HG03039 (cell line): ENCODE measurements around the gene CTNNAL1.
"Not testable (repeated sequence)": the region's sequence is repeated elsewhere in the genome, so short reads cannot be mapped to it uniquely, and the experiment has no call there.

Experiments used
- ATAC-seq: cut with Tn5 transposase; IDR thresholded peaks from one replicate; pipeline ENCODE4 v1.9.1; 2021; ENCODE audit warnings: mild to moderate bottlenecking, moderate library complexity; ENCODE audit not compliant: unreplicated experiment

The CTNNAL1 gene

DNA sequence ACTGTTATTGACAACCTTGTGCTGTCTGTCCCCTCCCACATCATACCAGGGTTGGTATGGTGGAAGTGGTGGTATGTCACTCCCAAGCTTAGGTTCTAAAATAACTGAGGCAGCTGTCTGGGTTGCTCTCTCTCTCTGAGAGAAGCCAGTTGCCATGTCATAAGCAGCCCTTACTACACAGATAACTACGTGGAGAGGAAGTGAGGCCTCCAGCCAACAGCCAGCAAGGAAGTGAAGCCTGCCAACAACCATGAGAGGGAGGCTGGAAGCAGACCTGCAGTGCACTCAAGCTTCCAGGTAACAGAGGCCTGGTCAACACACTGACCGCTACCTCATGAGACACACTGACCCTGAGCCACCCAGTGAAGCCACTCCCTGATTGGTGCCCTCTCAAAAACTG is 18.6 kb downstream of the CTNNAL1 start:
- no peak for ATAC-seq

- ATAC-seq: no peak
These were observed 21.8 kb downstream of the CTNNAL1 start for GRCh38 chr9:108991479-108991878.

GRCh38 chr9:108983885-108984284 is 29.4 kb downstream of the CTNNAL1 start:
- no peak for ATAC-seq

DNA sequence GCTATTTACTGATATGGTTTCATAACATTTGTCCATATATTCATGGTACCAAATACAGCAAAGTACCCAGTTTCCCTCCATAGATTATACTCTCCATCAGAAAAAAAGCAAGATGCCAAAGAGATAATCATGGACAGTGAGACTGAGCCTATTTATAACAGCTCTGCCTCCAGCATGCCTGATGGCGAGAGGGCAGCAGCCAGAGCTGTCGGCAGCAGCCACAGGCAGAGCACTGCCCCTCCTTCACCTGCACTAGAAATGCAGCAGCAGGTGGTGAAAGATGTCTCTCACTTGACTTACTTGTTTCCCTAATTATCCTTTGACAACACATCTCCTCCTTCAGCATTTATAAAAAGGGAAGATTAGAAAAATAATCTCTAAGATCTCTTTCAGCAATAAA is 32.4 kb downstream of the CTNNAL1 start:
- no peak for ATAC-seq

GRCh38 chr9:108978205-108978604 is 35.1 kb downstream of the CTNNAL1 start:
- ATAC-seq: no peak

DNA sequence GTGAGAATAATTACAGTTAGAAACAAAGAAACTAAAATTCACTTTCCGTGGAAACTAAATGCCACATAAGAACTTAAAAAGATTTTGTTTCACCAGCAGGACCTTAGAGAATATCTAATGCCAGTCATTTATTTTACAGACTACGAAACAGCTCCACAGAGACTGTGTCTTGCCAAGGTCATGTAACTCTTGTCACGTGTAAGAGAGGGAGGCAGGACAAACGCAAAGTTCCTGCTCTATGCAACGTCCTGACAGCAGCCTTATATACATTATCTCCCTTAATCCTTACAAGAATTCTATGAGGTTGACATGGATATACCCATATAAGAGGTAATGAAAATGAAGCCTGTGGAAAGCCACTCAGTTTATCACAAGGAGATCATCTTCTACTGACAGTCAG is 39.4 kb downstream of the CTNNAL1 start:
- ATAC-seq: no peak

- ATAC-seq: no peak
These were observed 40.6 kb downstream of the CTNNAL1 start for GRCh38 chr9:108972626-108973209.

DNA sequence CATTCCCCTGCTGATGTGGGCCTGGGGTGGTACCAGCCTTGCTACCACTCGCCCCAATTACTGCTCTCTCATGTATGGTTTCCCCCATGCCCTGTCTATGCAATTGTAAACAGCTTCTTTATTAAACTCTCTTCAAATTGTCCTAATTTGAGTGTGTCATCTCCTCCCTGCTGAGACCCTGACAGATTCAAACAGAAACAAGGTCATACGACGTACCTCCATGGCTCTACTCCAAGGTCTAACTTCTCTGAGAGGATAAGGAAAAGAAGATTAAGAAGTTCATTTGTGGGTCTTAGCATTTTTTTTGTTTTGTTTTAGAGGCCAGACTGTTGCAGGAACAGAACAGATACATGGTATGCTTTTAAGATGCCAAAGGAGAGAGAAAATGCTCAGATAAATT is 41.1 kb downstream of the CTNNAL1 start:
- no peak for ATAC-seq

DNA sequence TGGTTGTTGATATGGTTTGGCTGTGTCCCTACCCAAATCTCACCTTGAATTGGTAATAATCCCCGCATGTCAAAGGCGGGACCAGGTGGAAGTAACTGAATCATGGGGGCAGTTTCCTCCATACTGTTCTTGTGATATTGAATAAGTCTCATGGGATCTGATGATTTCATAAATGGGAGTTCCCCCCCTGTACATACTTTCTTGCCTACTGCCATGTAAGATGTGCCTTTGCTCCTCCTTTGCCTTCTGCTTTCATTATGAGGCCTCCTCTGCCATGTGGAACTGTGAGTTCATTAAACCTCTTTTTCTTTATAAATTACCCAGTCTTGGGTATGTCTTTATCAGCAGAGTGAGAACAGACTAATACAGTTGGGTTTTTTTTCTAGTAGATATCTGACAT is 41.9 kb downstream of the CTNNAL1 start:
- ATAC-seq: not testable (repeated sequence)

DNA sequence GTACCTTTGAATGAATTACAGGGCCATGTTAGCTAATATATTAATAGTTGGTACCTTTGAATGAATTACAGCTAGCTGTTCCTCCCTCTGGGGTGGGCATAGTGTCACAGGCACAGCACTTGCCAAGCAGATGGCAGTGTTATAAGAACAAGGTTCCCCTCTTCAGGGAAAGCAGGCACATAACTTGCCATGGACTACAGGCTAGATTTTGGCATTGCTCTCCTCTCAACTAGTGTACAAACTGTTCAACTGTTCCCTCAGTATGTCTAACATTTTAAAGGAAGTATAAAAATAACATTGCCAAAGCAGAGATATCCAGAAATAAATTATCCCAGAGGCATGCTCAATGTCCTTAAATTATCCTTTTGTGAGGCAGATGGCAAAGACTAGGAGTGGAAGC is 45.4 kb downstream of the CTNNAL1 start:
- ATAC-seq: no peak

DNA sequence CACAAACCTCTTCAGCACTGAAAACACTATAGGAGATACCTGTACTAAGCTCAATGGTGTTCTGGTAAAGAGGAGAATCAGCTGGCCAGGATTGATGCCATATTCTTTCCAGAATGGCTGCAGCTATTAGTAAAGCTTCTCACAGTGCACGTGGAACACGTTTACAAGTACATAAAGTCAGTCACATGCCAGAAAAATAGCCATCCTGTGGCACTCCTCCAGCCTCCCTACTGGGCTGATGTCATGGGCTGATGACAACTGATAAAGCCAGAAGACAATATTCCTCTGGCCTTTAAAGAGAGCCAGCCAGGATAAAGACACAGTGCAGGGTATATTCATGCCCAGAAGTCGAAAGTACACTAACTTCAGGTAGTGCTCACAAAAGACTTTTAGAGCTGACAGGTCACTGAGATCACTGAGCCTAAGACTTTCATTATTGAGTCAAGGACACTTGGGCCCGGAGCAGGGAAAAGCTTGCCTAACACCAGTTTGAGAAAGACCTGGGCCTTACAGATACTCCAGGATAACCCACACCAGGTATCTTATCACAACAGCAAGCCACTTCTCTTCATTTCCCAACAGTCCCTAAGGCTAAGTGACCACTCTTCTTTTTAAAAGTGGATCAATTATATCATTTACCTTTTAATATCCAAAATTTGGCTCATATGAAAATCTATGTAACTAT is 49.7 kb downstream of the CTNNAL1 start:
- ATAC-seq: no peak

DNA sequence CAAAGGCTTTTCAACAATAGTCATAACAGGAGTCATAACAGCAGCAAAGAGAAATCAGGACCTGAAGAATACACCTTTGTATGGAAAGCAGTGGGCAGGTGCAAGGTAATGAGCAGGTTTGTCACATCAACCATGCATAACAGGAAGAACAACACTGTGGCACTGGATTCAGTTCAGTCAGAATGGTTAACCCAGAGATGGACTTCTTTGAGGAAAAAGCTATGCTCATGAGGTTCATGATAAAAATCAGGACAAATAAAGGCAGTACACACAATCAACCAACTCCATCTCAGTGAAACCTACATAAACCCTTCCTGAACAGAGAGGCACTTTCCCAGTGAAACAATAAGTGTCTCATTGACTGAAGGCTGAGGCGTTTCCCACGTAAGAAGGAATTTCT is 52.1 kb downstream of the CTNNAL1 start:
- ATAC-seq: no peak

DNA sequence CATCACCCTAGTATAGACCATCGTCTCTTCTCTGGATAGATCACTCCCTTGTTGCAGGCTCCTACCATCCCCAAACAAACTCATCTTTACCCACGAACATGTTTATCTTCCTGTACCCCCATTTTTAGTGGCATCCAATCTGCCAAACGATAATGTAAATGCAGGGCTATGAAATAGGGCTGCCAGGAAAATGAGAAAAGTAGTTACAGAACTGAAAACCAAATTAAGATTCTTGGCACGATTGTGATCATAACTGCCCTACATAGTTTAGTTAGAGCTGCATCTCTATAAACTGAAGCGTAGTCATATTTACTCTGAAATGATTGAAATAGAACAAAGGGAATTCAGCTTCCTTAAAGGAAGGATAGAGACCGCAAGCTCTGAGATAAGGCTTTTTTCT is 53.0 kb downstream of the CTNNAL1 start:
- ATAC-seq: no peak

GRCh38 chr9:108956631-108957026 is 56.7 kb downstream of the CTNNAL1 start:
- ATAC-seq: no peak

- no peak for ATAC-seq
These were observed 57.2 kb downstream of the CTNNAL1 start for GRCh38 chr9:108956022-108956630.

DNA sequence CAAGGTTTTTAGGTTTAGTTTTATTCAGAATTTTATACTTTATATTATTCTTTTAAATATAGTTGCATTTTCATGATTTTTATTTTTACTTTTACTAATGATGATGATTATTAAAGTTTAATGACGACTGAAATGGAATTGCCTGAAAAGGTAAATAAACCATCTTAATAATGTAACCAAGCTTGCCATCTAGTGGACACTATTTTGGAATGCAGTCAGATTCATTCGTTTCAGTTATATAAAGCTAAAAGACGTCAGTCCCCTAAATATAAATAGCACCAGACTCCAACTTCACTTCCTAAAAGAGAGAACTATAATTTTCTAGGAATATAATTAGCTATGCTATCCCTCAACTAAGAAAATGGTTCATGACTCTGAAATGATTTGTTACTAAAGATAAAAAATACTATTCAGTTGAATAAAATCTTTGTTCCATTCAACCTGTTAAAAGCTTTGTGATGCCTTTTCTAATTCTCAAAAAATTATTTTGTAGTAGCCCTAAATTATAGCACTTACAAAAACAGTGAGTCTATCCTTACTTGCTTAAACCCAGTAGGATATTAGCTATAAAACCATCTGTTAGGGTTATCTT is 59.2 kb downstream of the CTNNAL1 start:
- no peak for ATAC-seq

DNA sequence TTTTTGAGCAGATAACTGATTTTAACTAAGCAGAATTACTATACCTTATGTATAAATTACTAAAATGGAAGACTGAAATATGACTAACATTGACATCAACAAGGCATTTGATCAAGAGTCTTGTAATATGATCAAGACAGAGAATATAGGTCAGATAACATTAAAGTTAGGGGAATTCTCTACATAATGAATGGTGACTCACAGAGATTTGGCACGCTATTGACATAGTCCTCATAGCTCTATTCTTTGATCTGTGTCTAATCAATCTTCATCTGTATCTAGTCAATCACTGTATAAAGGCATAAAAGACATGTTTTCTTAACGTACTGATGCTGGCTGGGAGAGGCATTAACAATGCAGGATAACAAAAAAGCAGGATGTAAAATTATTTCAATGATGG is 61.7 kb downstream of the CTNNAL1 start:
- no peak for ATAC-seq

GRCh38 chr9:108950168-108950567 is 63.1 kb downstream of the CTNNAL1 start:
- no peak for ATAC-seq

DNA sequence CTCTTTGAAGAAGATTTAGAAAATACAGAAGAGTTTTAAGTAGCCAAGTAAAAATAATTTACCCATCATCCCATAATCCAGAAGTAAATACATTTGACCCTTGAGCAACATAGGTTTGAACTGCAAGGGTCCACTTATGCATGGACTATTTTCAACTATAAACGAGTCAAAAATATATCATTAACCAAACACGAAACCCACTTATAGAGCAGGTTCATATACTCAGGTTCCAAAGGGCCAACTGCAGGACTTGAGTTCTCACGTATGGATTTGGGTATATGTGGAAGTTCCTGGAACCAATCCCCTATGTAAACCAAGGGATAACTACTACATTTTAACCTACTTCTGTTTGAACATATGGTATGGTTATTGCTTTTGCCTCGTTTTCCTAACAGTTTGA is 73.3 kb downstream of the CTNNAL1 start:
- ATAC-seq: no peak

DNA sequence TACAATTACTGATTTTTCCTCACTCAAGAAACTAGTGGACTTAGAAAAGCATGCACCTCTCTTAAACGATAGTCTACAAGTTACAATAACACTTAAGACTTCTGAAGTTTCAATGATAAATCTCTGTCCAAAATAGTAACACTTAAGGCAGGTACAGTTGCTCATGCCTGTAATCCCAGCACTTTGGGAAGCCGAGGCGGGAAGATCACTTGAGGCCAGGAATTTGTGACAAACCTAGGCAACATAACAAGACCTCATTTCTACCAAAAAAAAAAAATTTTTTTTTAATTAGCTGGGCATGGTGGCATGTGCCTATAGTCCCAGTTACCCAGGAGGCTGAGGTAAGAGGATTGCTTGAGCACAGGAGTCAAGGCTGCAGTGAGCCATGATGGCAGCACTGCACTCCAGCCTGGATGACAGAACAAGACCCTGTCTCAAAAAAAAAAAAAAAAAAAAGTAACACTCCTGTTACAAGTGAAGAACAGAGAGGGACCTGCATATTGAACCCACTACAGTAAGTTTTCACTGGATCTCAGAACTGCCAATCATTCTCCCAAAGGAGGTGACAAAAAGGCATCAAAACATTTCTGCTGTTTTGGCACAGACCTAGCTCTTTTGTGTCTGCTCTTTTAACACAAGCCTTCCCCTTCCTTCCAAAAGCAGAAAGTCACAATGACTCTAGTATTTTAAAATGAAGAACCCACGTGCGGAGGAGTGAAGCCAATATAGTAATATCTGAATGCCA is 75.6 kb downstream of the CTNNAL1 start:
- ATAC-seq: no peak

DNA sequence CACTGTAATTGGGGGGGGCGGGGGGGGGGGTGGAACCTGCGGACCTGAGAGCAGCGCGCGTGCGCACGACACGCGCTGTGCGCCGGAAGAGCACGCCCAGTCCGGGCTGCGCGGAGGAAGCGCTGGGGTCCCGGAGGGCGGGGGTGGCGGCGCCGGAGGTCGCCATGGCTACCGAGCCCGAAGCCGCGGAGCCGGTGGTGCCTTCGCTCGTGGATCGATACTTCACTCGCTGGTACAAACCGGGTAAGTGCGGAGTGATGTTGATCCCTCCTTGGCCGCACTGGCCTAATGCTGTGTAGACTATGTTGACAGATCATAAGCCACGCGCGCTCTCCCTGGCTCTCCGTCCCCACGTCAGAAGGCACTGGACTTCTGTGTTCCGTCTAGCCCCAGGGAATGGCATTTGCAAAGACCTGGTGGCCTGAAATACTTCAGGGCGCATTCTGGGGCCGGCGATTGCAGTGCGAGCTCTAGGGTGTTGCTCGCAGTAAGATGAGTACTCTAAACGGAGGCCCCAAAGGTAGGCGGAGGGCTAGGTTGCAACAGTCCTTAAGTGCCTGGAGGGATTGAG is 78.9 kb downstream of the CTNNAL1 start, which contains the start of gene ABITRAM:
ABITRAM (plus strand) TSS at position 78 of the 571 bp plus-strand sequence; CDS start at position 165, 87 bp downstream.
- ATAC-seq: peak; percentile 74
